DND-41 (cell line): ENCODE measurements around the gene CASD1.

Experiments used
- ATAC-seq: fragments of 200-7000 bp; cut with Tn5 transposase; 3 replicates; pipeline ENCODE4 v1.9.1; 2021; ENCODE audit warnings: low read depth; ENCODE audit not compliant: insufficient read depth
- DNase-seq: peaks from one replicate; pipeline ENCODE4 v3.0.0-alpha.2; 2020
- H2AFZ ChIP-seq: 2 replicates; pipeline ENCODE4 v1.6.0; 2012; ENCODE audit warnings: low read depth, low read length
- H3K27ac ChIP-seq: 2 replicates; pipeline ENCODE4 v1.5.1; 2012; ENCODE audit warnings: low read length, inconsistent platforms
- H3K27me3 ChIP-seq: fragments of 200-600 bp; sonication (generic); 2 replicates; pipeline ENCODE4 v1.6.0; 2012; ENCODE audit warnings: low read length, mild to moderate bottlenecking, inconsistent platforms; ENCODE audit not compliant: insufficient read depth, poor library complexity
- H3K36me3 ChIP-seq: 2 replicates; pipeline ENCODE4 v1.5.1; 2012; ENCODE audit warnings: low read length, inconsistent platforms; ENCODE audit not compliant: insufficient read depth
- H3K4me1 ChIP-seq: 2 replicates; pipeline ENCODE4 v1.5.1; 2012; ENCODE audit warnings: mild to moderate bottlenecking, low read length; ENCODE audit not compliant: insufficient read depth
- H3K4me2 ChIP-seq: 2 replicates; pipeline ENCODE4 v1.6.0; 2012; ENCODE audit warnings: mild to moderate bottlenecking, moderate library complexity, low read length, inconsistent platforms; ENCODE audit not compliant: insufficient read depth
- H3K4me3 ChIP-seq, 2 experiments: fragments of 200-600 bp in 1 of 2; shearing (Covaris generic) in 1 of 2; 2 replicates each; pipeline ENCODE4 v1.5.1; 2012 to 2016; ENCODE audit warnings: inconsistent platforms in 2 of 2, low read length in 2 of 2, mild to moderate bottlenecking in 2 of 2, low read depth in 1 of 2, moderate library complexity in 1 of 2
- H3K79me2 ChIP-seq: 2 replicates; pipeline ENCODE4 v1.6.0; 2012; ENCODE audit warnings: low read length, inconsistent platforms; ENCODE audit not compliant: insufficient read depth
- H3K9ac ChIP-seq: 2 replicates; pipeline ENCODE4 v1.6.0; 2012; ENCODE audit warnings: low read depth, mild to moderate bottlenecking, inconsistent platforms, low read length, moderate library complexity
- H3K9me3 ChIP-seq: 2 replicates; pipeline ENCODE4 v1.5.1; 2012; ENCODE audit warnings: low read length, moderate library complexity, mild to moderate bottlenecking, inconsistent platforms; ENCODE audit not compliant: insufficient read depth, severe bottlenecking
- H4K20me1 ChIP-seq: 2 replicates; pipeline ENCODE4 v1.6.0; 2012; ENCODE audit warnings: low read length; ENCODE audit not compliant: insufficient read depth
- EZH2 ChIP-seq: IDR thresholded peaks from 3 replicates; pipeline ENCODE4 v1.6.1; 2012; ENCODE audit warnings: borderline replicate concordance, low read depth, mild to moderate bottlenecking, moderate library complexity, low read length, inconsistent platforms; ENCODE audit not compliant: severe bottlenecking
- TF ChIP-seq, protein P1 (sequence below): IDR thresholded peaks from 2 replicates; pipeline ENCODE4 v1.5.1; 2012; ENCODE audit warnings: borderline replicate concordance, low read length, moderate library complexity, mild to moderate bottlenecking; ENCODE audit not compliant: poor library complexity, severe bottlenecking; ENCODE audit errors: extremely low read depth

The CASD1 gene

DNA sequence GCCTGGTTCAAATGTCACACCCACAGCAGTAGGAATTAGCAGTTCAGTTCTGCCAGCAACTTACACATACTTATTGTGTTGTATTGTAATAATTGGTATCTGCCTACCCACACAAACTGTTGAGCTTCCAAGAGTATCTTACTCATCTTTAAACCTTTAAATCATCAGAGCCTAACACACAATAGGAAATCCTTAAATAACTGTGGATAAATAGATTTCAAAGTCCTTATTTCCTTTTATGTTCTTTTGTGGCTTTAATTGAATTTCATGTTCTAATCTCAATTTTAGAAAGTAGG lies 3.9 kb downstream of the CASD1 start:
- Histone ChIP-seq H3K79me2 (peaks cover 90% of the 10 kb centered on the region), H3K27ac (no peak overlapping the region), H3K4me3 (no peak overlapping the region; a peak in 1 of 4 replicates)

DNA sequence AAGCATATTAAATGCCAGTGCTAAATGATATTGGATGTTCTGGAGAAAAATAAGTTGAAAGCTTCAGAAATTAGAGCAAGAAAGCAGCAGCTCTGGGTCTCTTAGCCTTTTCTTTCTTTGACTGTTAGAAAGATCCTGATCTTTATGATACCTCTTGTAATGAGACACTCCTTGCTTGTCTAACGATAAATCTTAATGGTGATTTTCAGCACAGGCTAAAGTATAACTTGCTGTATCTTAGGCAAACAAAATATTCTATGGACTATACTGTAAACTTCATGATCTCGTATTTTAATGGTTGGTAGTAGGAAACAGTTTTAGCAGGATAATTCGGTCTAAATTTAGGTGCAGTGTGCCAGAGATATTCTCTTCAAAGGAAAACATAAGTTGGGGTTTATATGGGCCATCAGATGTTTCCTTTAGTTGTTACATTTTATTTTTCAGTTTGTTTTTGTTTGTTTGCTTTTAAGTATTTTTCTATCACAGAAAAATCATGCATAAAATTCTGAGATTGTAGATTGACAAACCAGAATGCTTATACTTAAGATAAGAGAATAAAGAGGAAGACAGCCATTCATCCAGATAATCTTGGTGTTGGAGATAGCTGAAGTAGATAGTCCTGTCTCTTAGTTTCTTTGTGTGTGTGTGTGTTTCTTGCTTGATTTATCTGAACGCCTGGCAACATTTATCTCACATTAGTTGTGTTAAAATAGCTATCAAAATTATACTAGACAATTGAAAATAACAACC lies 4.7 kb downstream of the CASD1 start:
- no peak for ATAC-seq

More for the DNA sequence above, 3.9 kb downstream of the CASD1 start:
- H3K36me3 ChIP-seq: peaks cover 30% of the 10 kb centered on the region
- H3K27me3 ChIP-seq: no peaks in the 10 kb centered on the region
- H3K4me1 ChIP-seq: peaks cover 49% of the 10 kb centered on the region
- peak overlapping the region; percentile 9; the same call in 1 of the 2 replicates for H3K9ac ChIP-seq
- TF ChIP-seq EZH2: no peak
- TF ChIP-seq, protein P1, sequence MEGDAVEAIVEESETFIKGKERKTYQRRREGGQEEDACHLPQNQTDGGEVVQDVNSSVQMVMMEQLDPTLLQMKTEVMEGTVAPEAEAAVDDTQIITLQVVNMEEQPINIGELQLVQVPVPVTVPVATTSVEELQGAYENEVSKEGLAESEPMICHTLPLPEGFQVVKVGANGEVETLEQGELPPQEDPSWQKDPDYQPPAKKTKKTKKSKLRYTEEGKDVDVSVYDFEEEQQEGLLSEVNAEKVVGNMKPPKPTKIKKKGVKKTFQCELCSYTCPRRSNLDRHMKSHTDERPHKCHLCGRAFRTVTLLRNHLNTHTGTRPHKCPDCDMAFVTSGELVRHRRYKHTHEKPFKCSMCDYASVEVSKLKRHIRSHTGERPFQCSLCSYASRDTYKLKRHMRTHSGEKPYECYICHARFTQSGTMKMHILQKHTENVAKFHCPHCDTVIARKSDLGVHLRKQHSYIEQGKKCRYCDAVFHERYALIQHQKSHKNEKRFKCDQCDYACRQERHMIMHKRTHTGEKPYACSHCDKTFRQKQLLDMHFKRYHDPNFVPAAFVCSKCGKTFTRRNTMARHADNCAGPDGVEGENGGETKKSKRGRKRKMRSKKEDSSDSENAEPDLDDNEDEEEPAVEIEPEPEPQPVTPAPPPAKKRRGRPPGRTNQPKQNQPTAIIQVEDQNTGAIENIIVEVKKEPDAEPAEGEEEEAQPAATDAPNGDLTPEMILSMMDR: no peak
- DNase-seq (no peak), ATAC-seq (no peak)
- H3K4me2 ChIP-seq: peak overlapping the region; percentile 98; the same call in 1 of the 2 replicates
- H4K20me1 ChIP-seq: peaks cover 34% of the 10 kb centered on the region; the same call in 1 of the 2 replicates
- H2AFZ ChIP-seq: no peak overlapping the region
- no peaks in the 10 kb centered on the region for H3K9me3 ChIP-seq

DNA sequence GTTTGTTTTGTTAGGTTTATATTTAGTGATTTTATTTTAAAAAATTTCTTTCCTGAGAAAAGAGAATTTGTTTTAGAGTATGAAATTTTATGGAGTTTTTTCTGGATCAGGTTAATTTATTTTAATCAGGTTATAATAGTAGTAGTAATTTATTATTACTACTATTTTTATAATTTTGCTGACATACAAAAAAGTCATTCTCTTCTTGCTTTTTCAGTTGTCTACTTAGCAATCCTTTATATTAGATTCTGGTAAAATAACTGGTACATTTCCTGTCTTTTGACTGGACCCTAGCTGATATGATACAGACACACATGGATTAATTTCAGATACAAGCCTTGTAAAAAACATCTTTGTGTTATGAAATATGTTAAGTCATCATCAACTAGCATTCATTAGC lies 5.3 kb downstream of the CASD1 start:
- peaks cover 84% of the 10 kb centered on the region for H3K79me2 ChIP-seq
- H2AFZ ChIP-seq: no peak overlapping the region
- H3K4me1 ChIP-seq: peaks cover 42% of the 10 kb centered on the region
- no peak overlapping the region for H3K9ac ChIP-seq
- ATAC-seq: no peak
- H3K27me3 ChIP-seq: no peaks in the 10 kb centered on the region
- no peak overlapping the region for H3K4me3 ChIP-seq
- H3K4me2 ChIP-seq: peak overlapping the region; percentile 98; the same call in 1 of the 2 replicates
- TF ChIP-seq EZH2: no peak
- TF ChIP-seq, protein P1: no peak
- DNase-seq: no peak
- no peak overlapping the region for H3K27ac ChIP-seq
- peaks cover 34% of the 10 kb centered on the region; the same call in 1 of the 2 replicates for H4K20me1 ChIP-seq
- peaks cover 36% of the 10 kb centered on the region for H3K36me3 ChIP-seq
- H3K9me3 ChIP-seq: no peaks in the 10 kb centered on the region

More for the DNA sequence above, 4.7 kb downstream of the CASD1 start:
- H3K4me1 ChIP-seq: peaks cover 43% of the 10 kb centered on the region
- H3K27ac ChIP-seq: no peak overlapping the region
- TF ChIP-seq, protein P1: no peak
- no peak for TF ChIP-seq EZH2
- no peaks in the 10 kb centered on the region for H3K9me3 ChIP-seq
- peaks cover 85% of the 10 kb centered on the region for H3K79me2 ChIP-seq
- H3K4me2 ChIP-seq: peak overlapping the region; percentile 98; the same call in 1 of the 2 replicates
- no peak overlapping the region for H3K9ac ChIP-seq
- peaks cover 32% of the 10 kb centered on the region for H3K36me3 ChIP-seq
- H2AFZ ChIP-seq: no peak overlapping the region
- peaks cover 34% of the 10 kb centered on the region; the same call in 1 of the 2 replicates for H4K20me1 ChIP-seq
- no peak overlapping the region for H3K4me3 ChIP-seq
- no peaks in the 10 kb centered on the region for H3K27me3 ChIP-seq
- DNase-seq: no peak
